ENCODE measurements around the gene CCDC87.

GRCh38 chr11:66614073-66614472, 21.2 kb upstream of the CCDC87 start:
- TF ChIP-seq CTCF (IDR thresholded peaks at IDR 0.05) (no peak), POLR2A (IDR thresholded peaks at IDR 0.05) (no peak)

Data from lower leg skin (tissue), 3 donors.